Keratinocyte (primary cell): ENCODE data around the gene TBXAS1. TPM values are rescaled to one million over a fixed set of nuclear protein-coding genes. Genes with fewer than 3 reads are reported as not detected.

Experiments used
- DNase-seq: peaks from one replicate; pipeline ENCODE4 v3.0.0-alpha.2; 2011; ENCODE audit warnings: low read depth, missing footprints, low spot score
- FAIRE-seq: peaks from 2 replicates; lab custom pipeline; 2011; peaks lifted over from hg19 to GRCh38; lab: Jason Lieb, UNC
- H2AFZ ChIP-seq: 2 replicates; pipeline ENCODE4 v1.6.0; 2012; ENCODE audit warnings: low read length, control low read depth, inconsistent platforms; ENCODE audit not compliant: control insufficient read depth
- H3K27ac ChIP-seq: 2 replicates; pipeline ENCODE4 v1.5.1; 2011; ENCODE audit warnings: low read length; ENCODE audit not compliant: control insufficient read depth, insufficient read depth
- H3K27me3 ChIP-seq: 3 replicates; pipeline ENCODE4 v1.6.0; 2011; ENCODE audit warnings: low read length; ENCODE audit not compliant: control insufficient read depth, insufficient read depth; ENCODE audit errors: extremely low read depth
- H3K36me3 ChIP-seq, 2 experiments: 2 replicates in 1 of 2; 3 replicates in 1 of 2; pipeline ENCODE4 v1.5.1; 2011; ENCODE audit warnings: low read length in 2 of 2, mild to moderate bottlenecking in 1 of 2; ENCODE audit not compliant: control insufficient read depth in 2 of 2, insufficient read depth in 2 of 2; ENCODE audit errors: extremely low read depth in 1 of 2
- H3K4me1 ChIP-seq: 3 replicates; pipeline ENCODE4 v1.5.1; 2011; ENCODE audit warnings: low read length; ENCODE audit not compliant: control insufficient read depth, insufficient read depth; ENCODE audit errors: extremely low read depth
- H3K4me2 ChIP-seq: 3 replicates; pipeline ENCODE4 v1.6.0; 2011; ENCODE audit warnings: low read depth, low read length; ENCODE audit not compliant: control insufficient read depth, insufficient read depth; ENCODE audit errors: extremely low read depth
- H3K4me3 ChIP-seq, 3 experiments: fragments of 200-600 bp in 1 of 3; sonication (generic) in 1 of 3; 2 replicates in 2 of 3; 3 replicates in 1 of 3; pipeline ENCODE4 v1.5.1; 2011 to 2016; ENCODE audit warnings: low read length in 3 of 3, mild to moderate bottlenecking in 3 of 3, control low read depth in 2 of 3, inconsistent platforms in 1 of 3, low read depth in 1 of 3, mixed read lengths in 1 of 3, mixed run types in 1 of 3, moderate library complexity in 1 of 3; ENCODE audit not compliant: control insufficient read depth in 2 of 3, insufficient read depth in 2 of 3; ENCODE audit errors: extremely low read depth in 1 of 3
- H3K79me2 ChIP-seq: 2 replicates; pipeline ENCODE4 v1.6.0; 2012; ENCODE audit warnings: low read length; ENCODE audit not compliant: control insufficient read depth, insufficient read depth
- H3K9ac ChIP-seq: 3 replicates; pipeline ENCODE4 v1.6.0; 2011; ENCODE audit warnings: low read length; ENCODE audit not compliant: control insufficient read depth, insufficient read depth; ENCODE audit errors: extremely low read depth
- H3K9me1 ChIP-seq: 3 replicates; pipeline ENCODE4 v1.6.0; 2011; ENCODE audit warnings: low read length; ENCODE audit not compliant: control insufficient read depth, insufficient read depth; ENCODE audit errors: extremely low read depth
- H3K9me3 ChIP-seq: 2 replicates; pipeline ENCODE4 v1.5.1; 2012; ENCODE audit warnings: low read depth, low read length; ENCODE audit not compliant: control insufficient read depth
- H4K20me1 ChIP-seq: 3 replicates; pipeline ENCODE4 v1.6.0; 2011; ENCODE audit warnings: low read length; ENCODE audit not compliant: control insufficient read depth, insufficient read depth; ENCODE audit errors: extremely low read depth
- EZH2 ChIP-seq: IDR thresholded peaks from one replicate; pipeline ENCODE4 v1.6.1; 2012; ENCODE audit warnings: inconsistent platforms, mild to moderate bottlenecking, low read length, moderate library complexity
- dilution Hi-C: fragments of 300-500 bp; cut with MboI; formaldehyde crosslinking; loops from one replicate; pipeline ENCODE4 v1.7.0; 2020; ENCODE audit warnings: low sequenced_read_pairs; ENCODE audit not compliant: extremely low pct_ligation_motif_present
- polyA plus RNA-seq, 5 experiments: library from polyadenylated mRNA; depleted of rRNA in 3 of 5; stranded (reverse) in 3 of 5; stranded (forward) in 1 of 5; unstranded in 1 of 5; fragments of >200 nt; gene quantifications; 1 replicate in 1 of 5; 2 replicates in 3 of 5; 3 replicates in 1 of 5; pipeline versions ENCODE4 v1.2.1 to v1.2.3, GENCODE V29; 2011 to 2012; ENCODE audit warnings: missing spikeins in 2 of 5, low read depth in 1 of 5, low replicate concordance in 1 of 5
- TF ChIP-seq, protein P1 (sequence below), 3 experiments: IDR thresholded peaks in 1 of 3; conservative IDR thresholded peaks in 1 of 3; optimal IDR thresholded peaks in 1 of 3; 2 replicates in 2 of 3; 3 replicates in 1 of 3; pipeline versions ENCODE3 to v1.5.1; 2011; ENCODE audit warnings: low read length in 3 of 3, mild to moderate bottlenecking in 3 of 3, moderate library complexity in 2 of 3, control low read depth in 1 of 3, inconsistent platforms in 1 of 3; ENCODE audit not compliant: insufficient read depth in 2 of 3; ENCODE audit errors: extremely low read depth in 1 of 3

Gene TBXAS1
- polyA plus RNA-seq, 1 donor (not counting 4 experiments of a cell fraction or from before 2014, with no cell fraction given), result 2.9 TPM

DNA sequence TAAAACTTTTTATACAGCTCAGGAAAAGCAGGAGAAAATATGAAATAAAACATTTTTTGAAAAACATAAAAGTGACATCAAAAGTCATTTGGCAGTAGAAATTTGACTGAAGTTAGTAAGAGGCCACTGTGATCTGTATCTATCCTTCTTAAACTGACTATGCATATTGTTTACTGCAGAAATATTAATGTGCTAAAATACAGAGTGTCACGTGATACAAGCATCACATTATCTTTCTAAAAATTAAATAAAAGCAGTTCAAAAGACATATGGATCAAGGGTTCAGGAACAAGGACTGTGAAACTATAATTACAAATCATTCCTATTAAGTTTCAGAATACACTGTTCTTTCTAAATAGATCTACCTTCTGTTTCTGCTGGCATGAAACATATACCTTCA, 200.0 kb downstream of the TBXAS1 start:
- Histone ChIP-seq H3K9me3 (no peaks in the 10 kb centered on the region), H3K4me1 (peaks cover 17% of the 10 kb centered on the region), H3K4me3 (no peak overlapping the region), H3K27me3 (no peaks in the 10 kb centered on the region), H2AFZ (no peak overlapping the region), H3K79me2 (no peaks in the 10 kb centered on the region), H3K36me3 (peaks cover 14 to 16% of the 10 kb centered on the region in 2 experiments), H3K27ac (no peak overlapping the region), H4K20me1 (no peaks in the 10 kb centered on the region), H3K9ac (no peak overlapping the region), H3K4me2 (no peak overlapping the region), H3K9me1 (no peaks in the 10 kb centered on the region)
- FAIRE-seq, result no peak
- no peak for DNase-seq
- TF ChIP-seq, protein P1, sequence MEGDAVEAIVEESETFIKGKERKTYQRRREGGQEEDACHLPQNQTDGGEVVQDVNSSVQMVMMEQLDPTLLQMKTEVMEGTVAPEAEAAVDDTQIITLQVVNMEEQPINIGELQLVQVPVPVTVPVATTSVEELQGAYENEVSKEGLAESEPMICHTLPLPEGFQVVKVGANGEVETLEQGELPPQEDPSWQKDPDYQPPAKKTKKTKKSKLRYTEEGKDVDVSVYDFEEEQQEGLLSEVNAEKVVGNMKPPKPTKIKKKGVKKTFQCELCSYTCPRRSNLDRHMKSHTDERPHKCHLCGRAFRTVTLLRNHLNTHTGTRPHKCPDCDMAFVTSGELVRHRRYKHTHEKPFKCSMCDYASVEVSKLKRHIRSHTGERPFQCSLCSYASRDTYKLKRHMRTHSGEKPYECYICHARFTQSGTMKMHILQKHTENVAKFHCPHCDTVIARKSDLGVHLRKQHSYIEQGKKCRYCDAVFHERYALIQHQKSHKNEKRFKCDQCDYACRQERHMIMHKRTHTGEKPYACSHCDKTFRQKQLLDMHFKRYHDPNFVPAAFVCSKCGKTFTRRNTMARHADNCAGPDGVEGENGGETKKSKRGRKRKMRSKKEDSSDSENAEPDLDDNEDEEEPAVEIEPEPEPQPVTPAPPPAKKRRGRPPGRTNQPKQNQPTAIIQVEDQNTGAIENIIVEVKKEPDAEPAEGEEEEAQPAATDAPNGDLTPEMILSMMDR (optimal IDR thresholded peaks at IDR 0.05 in 1 of 3, IDR thresholded peaks at IDR 0.05 in 1 of 3, conservative IDR thresholded peaks at IDR 0.05 in 1 of 3; ENCODE audit: extremely low read depth in 1 of 3, insufficient read depth in 2 of 3, low read length in 3 of 3), result no peak
- dilution Hi-C loops, result no loop called here

DNA sequence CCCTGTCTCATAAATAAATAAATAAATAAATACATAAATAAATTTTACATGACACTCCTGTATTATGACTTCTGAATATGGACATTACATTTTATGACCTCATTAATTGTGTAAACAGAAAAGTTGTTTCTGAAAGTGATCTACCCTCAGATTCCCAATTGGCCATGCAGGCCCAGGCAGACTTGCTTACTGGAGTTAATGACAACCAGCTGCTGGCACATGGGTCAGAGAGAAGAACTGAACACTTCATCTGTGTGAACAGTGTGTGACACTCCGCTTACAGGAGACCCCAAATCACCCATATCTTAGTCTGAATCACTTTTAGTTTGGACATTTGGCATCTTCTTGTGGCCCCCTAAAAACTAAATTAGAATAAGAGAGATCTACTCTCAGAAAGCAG, 202.3 kb downstream of the TBXAS1 start:
- Histone ChIP-seq H4K20me1 (no peaks in the 10 kb centered on the region), H3K9ac (no peak overlapping the region), H3K9me3 (no peaks in the 10 kb centered on the region), H3K27me3 (no peaks in the 10 kb centered on the region), H3K79me2 (no peaks in the 10 kb centered on the region), H3K4me2 (no peak overlapping the region), H3K27ac (no peak overlapping the region), H3K9me1 (no peaks in the 10 kb centered on the region), H3K36me3 (peaks cover 8 to 14% of the 10 kb centered on the region in 2 experiments), H3K4me3 (no peak overlapping the region), H3K4me1 (peaks cover 39% of the 10 kb centered on the region), H2AFZ (no peak overlapping the region)
- dilution Hi-C loops, result no loop called here
- no peak for TF ChIP-seq EZH2
- TF ChIP-seq, protein P1 (optimal IDR thresholded peaks at IDR 0.05 in 1 of 3, IDR thresholded peaks at IDR 0.05 in 1 of 3, conservative IDR thresholded peaks at IDR 0.05 in 1 of 3; ENCODE audit: extremely low read depth in 1 of 3, insufficient read depth in 2 of 3, low read length in 3 of 3), result no peak
- DNase-seq, result no peak
- no peak for FAIRE-seq
